Measurements from ENCODE around the gene RPS14.

GRCh38 chr5:150464554-150465012 lies 15.0 kb upstream of the RPS14 start:
- TF ChIP-seq, protein P1, sequence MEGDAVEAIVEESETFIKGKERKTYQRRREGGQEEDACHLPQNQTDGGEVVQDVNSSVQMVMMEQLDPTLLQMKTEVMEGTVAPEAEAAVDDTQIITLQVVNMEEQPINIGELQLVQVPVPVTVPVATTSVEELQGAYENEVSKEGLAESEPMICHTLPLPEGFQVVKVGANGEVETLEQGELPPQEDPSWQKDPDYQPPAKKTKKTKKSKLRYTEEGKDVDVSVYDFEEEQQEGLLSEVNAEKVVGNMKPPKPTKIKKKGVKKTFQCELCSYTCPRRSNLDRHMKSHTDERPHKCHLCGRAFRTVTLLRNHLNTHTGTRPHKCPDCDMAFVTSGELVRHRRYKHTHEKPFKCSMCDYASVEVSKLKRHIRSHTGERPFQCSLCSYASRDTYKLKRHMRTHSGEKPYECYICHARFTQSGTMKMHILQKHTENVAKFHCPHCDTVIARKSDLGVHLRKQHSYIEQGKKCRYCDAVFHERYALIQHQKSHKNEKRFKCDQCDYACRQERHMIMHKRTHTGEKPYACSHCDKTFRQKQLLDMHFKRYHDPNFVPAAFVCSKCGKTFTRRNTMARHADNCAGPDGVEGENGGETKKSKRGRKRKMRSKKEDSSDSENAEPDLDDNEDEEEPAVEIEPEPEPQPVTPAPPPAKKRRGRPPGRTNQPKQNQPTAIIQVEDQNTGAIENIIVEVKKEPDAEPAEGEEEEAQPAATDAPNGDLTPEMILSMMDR (optimal IDR thresholded peaks at IDR 0.05 in 1 of 3, IDR thresholded peaks at IDR 0.05 in 1 of 3, conservative IDR thresholded peaks at IDR 0.05 in 1 of 3; ENCODE audit: extremely low read depth in 1 of 3, insufficient read depth in 2 of 3, low read length in 3 of 3): no peak
- TF ChIP-seq EZH2 (IDR thresholded peaks at IDR 0.05; ENCODE audit: low read length): no peak
